GM12864 (cell line): ENCODE measurements around the gene SLC20A1.

ENCODE experiments used
- DNase-seq: peaks from one replicate; pipeline ENCODE4 v3.0.0-alpha.2; 2011; ENCODE audit warnings: low read depth
- H3K4me3 ChIP-seq: 2 replicates; pipeline ENCODE4 v1.5.1; 2011; ENCODE audit warnings: mild to moderate bottlenecking, low read depth, low read length, control low read depth
- TF ChIP-seq, protein P1 (sequence below): IDR thresholded peaks from 2 replicates; pipeline ENCODE4 v1.5.1; 2011; ENCODE audit warnings: low read depth, mild to moderate bottlenecking, moderate library complexity, low read length, control low read depth, inconsistent platforms; ENCODE audit errors: missing control alignments

The SLC20A1 gene

GRCh38 chr2:112710956-112711750, 65.4 kb downstream of the SLC20A1 start:
- no peak for DNase-seq
- no peak overlapping the region for H3K4me3 ChIP-seq
- TF ChIP-seq, protein P1, sequence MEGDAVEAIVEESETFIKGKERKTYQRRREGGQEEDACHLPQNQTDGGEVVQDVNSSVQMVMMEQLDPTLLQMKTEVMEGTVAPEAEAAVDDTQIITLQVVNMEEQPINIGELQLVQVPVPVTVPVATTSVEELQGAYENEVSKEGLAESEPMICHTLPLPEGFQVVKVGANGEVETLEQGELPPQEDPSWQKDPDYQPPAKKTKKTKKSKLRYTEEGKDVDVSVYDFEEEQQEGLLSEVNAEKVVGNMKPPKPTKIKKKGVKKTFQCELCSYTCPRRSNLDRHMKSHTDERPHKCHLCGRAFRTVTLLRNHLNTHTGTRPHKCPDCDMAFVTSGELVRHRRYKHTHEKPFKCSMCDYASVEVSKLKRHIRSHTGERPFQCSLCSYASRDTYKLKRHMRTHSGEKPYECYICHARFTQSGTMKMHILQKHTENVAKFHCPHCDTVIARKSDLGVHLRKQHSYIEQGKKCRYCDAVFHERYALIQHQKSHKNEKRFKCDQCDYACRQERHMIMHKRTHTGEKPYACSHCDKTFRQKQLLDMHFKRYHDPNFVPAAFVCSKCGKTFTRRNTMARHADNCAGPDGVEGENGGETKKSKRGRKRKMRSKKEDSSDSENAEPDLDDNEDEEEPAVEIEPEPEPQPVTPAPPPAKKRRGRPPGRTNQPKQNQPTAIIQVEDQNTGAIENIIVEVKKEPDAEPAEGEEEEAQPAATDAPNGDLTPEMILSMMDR: no peak

DNA sequence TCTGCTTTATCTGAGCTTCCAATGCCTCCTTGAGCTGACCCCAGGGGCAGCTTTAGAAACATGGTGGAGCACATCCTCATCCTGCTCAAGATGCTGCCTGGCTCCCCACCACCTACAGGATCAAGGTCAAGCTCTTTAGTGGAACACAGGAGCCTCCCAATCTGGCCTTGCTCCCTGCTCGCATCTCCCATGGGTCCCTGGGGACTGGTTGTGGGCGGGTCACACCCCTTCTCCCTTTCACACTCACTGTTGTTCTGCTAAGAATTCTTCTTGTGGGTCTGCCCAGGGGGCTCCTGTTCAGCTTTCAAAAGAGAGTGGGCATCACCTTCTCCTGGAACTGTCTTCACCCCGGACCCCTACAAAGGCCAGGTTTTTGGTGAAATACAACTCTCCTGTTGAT, 66.7 kb downstream of the SLC20A1 start:
- no peak for DNase-seq
- TF ChIP-seq, protein P1: no peak
- no peak overlapping the region for H3K4me3 ChIP-seq

DNA sequence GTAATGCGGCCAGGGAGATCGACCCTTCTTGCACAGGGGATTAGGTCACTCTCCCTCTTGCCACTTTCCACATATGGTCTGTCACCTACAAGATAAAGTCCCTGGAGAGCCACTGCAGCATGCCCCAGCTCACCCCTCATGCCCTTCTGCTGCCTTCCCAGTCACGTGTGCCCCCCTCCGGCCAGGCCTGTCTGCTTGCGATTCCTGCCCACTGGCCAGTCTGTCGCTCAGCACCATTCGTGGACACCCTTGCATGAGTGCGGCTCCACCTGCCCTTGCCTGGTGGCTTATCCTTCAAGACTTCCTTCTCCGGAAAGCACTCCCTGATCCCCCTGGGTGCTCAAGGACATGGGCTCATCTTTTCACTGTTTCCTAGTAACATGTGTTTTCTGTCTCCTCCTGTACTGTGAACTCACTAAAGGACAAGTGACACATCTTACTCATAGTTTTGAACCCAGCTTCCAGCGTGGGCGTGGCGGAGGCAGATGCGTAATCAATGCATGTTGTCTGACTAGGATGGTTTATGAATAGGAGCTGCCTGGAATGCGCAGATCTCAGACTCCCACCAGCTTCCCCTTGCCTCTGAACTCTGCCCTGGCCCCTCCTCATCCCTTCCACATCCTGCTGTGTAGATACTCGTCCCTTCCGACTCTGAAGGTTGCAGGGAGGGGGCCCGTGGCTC, 67.3 kb downstream of the SLC20A1 start:
- H3K4me3 ChIP-seq: no peak overlapping the region
- TF ChIP-seq, protein P1: no peak
- no peak for DNase-seq
